Articular chondrocyte of knee joint (primary cell): Measurements from ENCODE around the gene OSGIN1. TPM values are rescaled to one million over a fixed set of nuclear protein-coding genes. Genes with fewer than 3 reads are reported as not detected.

Experiments
- total RNA-seq: library from RNA; depleted of rRNA; stranded (reverse); fragments of >200 nt; gene quantifications from 2 replicates; pipeline ENCODE4 v1.2.3, GENCODE V29; 2012

OSGIN1 gene
- total RNA-seq: 3.9 and 4.1 TPM in 2 replicates

DNA sequence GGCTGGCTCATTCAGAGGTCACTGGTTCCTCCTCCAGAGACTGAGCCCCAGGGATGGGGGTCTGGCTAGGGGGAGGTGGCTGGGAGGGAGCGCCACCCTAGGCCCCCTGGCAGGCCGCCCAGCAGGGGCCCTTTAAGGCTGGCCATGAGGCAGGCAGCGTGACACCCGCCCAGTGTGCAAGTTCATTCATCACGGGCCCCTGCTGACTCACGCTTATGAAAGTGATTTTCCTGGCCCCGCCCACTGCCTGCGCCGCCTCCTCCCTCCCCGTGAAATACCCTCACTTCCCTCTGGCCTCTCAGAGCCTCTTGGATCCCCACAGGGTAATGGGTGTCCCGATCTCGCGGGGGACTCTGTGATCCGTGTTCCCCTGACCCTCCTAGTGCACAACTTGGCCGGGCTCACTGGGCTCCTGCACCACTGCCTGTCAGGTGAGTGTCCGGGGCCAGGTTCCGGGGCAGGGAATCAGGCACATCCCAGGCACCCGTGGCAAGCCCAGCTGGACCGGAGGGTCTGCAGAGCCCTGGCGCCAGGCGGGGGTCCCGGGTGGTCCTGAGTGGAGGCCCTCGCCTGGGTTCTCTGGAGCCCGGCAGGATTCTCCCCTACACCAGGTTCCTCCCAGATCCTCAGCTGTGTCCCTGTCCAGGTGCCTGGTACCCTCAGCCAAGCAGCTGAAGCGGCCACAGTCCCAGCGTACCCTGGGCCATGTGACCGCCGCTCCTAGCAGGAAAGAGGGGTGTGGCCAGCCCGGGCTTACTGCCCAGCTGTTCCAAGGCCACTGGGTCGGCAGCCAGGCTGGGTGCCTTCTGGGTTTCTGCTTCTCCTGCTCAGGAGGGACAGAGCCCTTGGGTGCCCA lies at the start of gene OSGIN1:
TSS of gene OSGIN1 (plus strand) at position 301 of the 856 bp plus-strand sequence. CDS start 4,432 bp downstream, outside the sequence.

DNA sequence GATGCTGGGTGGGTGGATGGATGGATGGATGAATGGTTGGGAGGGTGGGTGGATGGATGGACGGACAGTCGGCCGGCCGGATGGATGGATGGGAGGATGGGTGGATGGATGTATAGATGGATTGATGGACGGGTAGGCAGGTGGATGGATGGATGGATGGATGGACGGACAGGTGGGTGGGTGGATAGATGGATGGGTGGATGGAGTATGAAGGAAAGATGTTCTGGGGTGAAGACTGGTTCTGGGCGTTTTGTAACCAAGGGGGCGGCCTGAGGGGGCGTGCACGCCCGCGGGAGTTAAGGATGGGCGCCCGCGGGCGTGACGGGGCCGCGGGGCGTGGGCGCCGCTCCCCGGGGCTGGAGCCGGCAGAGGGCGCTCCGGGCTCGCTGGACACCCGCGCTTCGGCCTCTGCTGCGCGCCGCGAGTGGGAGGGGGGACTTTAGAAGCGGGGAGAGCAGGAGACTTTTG lies 14.8 kb downstream of the OSGIN1 start, which contains the start of gene NECAB2:
TSS of gene NECAB2 (plus strand) at position 407 of the 468 bp plus-strand sequence. CDS start 405 bp downstream, outside the sequence.

Other genes with a start within 250 kb of the OSGIN1 start
- 18.6 and 35.3 TPM in 2 replicates for gene HSBP1, start 145.3 kb upstream of the OSGIN1 start, total RNA-seq
- gene MLYCD, start 54.1 kb upstream of the OSGIN1 start, total RNA-seq: 5.0 and 5.6 TPM in 2 replicates
- gene NECAB2, start 15.0 kb downstream of the OSGIN1 start, total RNA-seq: 0.13 TPM in 1 of 2 replicates, not detected in the other
- gene SLC38A8, start 89.6 kb downstream of the OSGIN1 start, total RNA-seq: not detected in 2 replicates
- 96.6 and 112 TPM in 2 replicates for gene MBTPS1, start 163.7 kb downstream of the OSGIN1 start, total RNA-seq
- 17.9 and 19.8 TPM in 2 replicates for gene HSDL1, start 191.9 kb downstream of the OSGIN1 start, total RNA-seq
- 0.11 TPM in 1 of 2 replicates, not detected in the other for gene DNAAF1, start 192.1 kb downstream of the OSGIN1 start, total RNA-seq
- gene TAF1C, start 233.8 kb downstream of the OSGIN1 start, total RNA-seq: 15.8 and 17.9 TPM in 2 replicates
- not detected in 2 replicates for gene ADAD2, start 237.9 kb downstream of the OSGIN1 start, total RNA-seq